ENCODE measurements around the gene GPHB5. TPM values are rescaled to one million over a fixed set of nuclear protein-coding genes. Genes with fewer than 3 reads are reported as not detected.

Gene GPHB5
- total RNA-seq (2013) = not detected
- polyA plus RNA-seq = not detected
- polyA minus RNA-seq = not detected in 2 replicates
- total RNA-seq = 0 to 0.45 (median 0) reads per million in 11 experiments

GRCh38 chr14:63318835-63319234, at the start of gene GPHB5:
TSS of gene GPHB5 (minus strand) at chr14:63318935. CDS start at chr14:63317849, 1,086 bp downstream.
- Mint-ChIP-seq H3K27me3 (ENCODE audit: low read depth in 3 of 3) (peaks cover 0 to 2% (median 0%) of the 10 kb centered on the region in 3 donors), H3K9me3 (peaks cover 0 to 13% (median 2%) of the 10 kb centered on the region in 7 donors), H3K36me3 (no peaks in the 10 kb centered on the region), H3K27ac (no peak within 1 kb of the TSS), H3K4me1 (no peaks in the 10 kb centered on the region), H3K4me3 (no peak within 1 kb of the TSS)
- no peak for TF ChIP-seq CTCF (IDR thresholded peaks at IDR 0.05)
- intact Hi-C loops (cut with micrococcal nuclease) = no loop called here
- Histone ChIP-seq H3K9me3 (replicated peaks in 1 of 2; ENCODE audit: control insufficient read depth in 1 of 2, insufficient read depth in 1 of 2, low read length in 2 of 2) (peaks cover 0 to 4% of the 10 kb centered on the region in 2 donors), H3K27ac (ENCODE audit: low read depth in 1 of 2, low read length in 2 of 2) (no peak within 1 kb of the TSS), H3K36me3 (replicated peaks in 1 of 2; ENCODE audit: control insufficient read depth in 1 of 2, insufficient read depth in 2 of 2, low read length in 2 of 2) (no peaks in the 10 kb centered on the region), H3K79me2 (ENCODE audit: insufficient read depth, low read length) (no peaks in the 10 kb centered on the region), H4K20me1 (ENCODE audit: insufficient read depth, low read length) (no peaks in the 10 kb centered on the region), H3K27me3 (ENCODE audit: control insufficient read depth in 2 of 2, insufficient read depth in 2 of 2, low read length in 2 of 2) (no peaks in the 10 kb centered on the region), H3K9ac (ENCODE audit: insufficient read depth, low read length, poor library complexity, severe bottlenecking) (no peak within 1 kb of the TSS), H3K4me3 (replicated peaks in 1 of 3; ENCODE audit: low read depth in 2 of 3, low read length in 3 of 3) (no peak within 1 kb of the TSS), H3K4me2 (replicated peaks; ENCODE audit: extremely low read depth, low read length, poor library complexity, severe bottlenecking) (no peak within 1 kb of the TSS), H3K4me1 (ENCODE audit: control insufficient read depth in 1 of 2, insufficient read depth in 2 of 2, low read length in 2 of 2) (no peaks in the 10 kb centered on the region), H2AFZ (ENCODE audit: insufficient read depth, low read depth, low read length, poor library complexity, severe bottlenecking) (no peak within 1 kb of the TSS)
- DNase-seq = no peak

- Histone ChIP-seq H2AFZ (ENCODE audit: insufficient read depth, low read depth, low read length, poor library complexity, severe bottlenecking) (no peak overlapping the region), H3K4me3 (replicated peaks in 1 of 3; ENCODE audit: low read depth in 2 of 3, low read length in 3 of 3) (no peak overlapping the region), H3K9me3 (replicated peaks in 1 of 2; ENCODE audit: control insufficient read depth in 1 of 2, insufficient read depth in 1 of 2, low read length in 2 of 2) (peaks cover 0 to 3% of the 10 kb centered on the region in 2 donors), H3K27ac (ENCODE audit: low read depth in 1 of 2, low read length in 2 of 2) (no peak overlapping the region), H3K79me2 (ENCODE audit: insufficient read depth, low read length) (no peaks in the 10 kb centered on the region), H3K4me2 (replicated peaks; ENCODE audit: extremely low read depth, low read length, poor library complexity, severe bottlenecking) (no peak overlapping the region), H3K4me1 (ENCODE audit: control insufficient read depth in 1 of 2, insufficient read depth in 2 of 2, low read length in 2 of 2) (no peaks in the 10 kb centered on the region), H4K20me1 (ENCODE audit: insufficient read depth, low read length) (no peaks in the 10 kb centered on the region), H3K9ac (ENCODE audit: insufficient read depth, low read length, poor library complexity, severe bottlenecking) (no peak overlapping the region), H3K36me3 (replicated peaks in 1 of 2; ENCODE audit: control insufficient read depth in 1 of 2, insufficient read depth in 2 of 2, low read length in 2 of 2) (no peaks in the 10 kb centered on the region), H3K27me3 (ENCODE audit: control insufficient read depth in 2 of 2, insufficient read depth in 2 of 2, low read length in 2 of 2) (no peaks in the 10 kb centered on the region)
- Mint-ChIP-seq H3K27me3 (ENCODE audit: low read depth in 3 of 3) (peaks cover 0 to 6% (median 0%) of the 10 kb centered on the region in 3 donors), H3K4me3 (no peak overlapping the region), H3K27ac (no peak overlapping the region), H3K4me1 (no peaks in the 10 kb centered on the region), H3K9me3 (peaks cover 0 to 15% (median 6%) of the 10 kb centered on the region in 7 donors), H3K36me3 (peaks cover 8 to 14% of the 10 kb centered on the region in 2 donors)
- no peak for TF ChIP-seq CTCF (IDR thresholded peaks at IDR 0.05)
- no peak for DNase-seq
- intact Hi-C loops (cut with micrococcal nuclease) = no loop called here
Measured at GRCh38 chr14:63367742-63368364, 49.1 kb upstream of the GPHB5 start.

Measured in CD14-positive monocyte (primary cell).